Endodermal cell (in vitro differentiated cells): Measurements from ENCODE around the gene KIF26A. TPM values are rescaled to one million over a fixed set of nuclear protein-coding genes. Genes with fewer than 3 reads are reported as not detected.

Source experiments
- DNase-seq: peaks from one replicate; pipeline ENCODE4 v3.0.0-alpha.2; 2017
- H3K27ac ChIP-seq: 2 replicates; pipeline ENCODE4 v1.5.1; 2013; ENCODE audit warnings: mild to moderate bottlenecking, low read depth, low read length, moderate library complexity
- H3K27me3 ChIP-seq: 2 replicates; pipeline ENCODE4 v1.6.1; 2013; ENCODE audit warnings: mild to moderate bottlenecking, low read length, moderate library complexity; ENCODE audit not compliant: insufficient read depth, control insufficient read depth, poor library complexity, severe bottlenecking
- H3K36me3 ChIP-seq: 2 replicates; pipeline ENCODE4 v1.7.0; 2013; ENCODE audit warnings: mild to moderate bottlenecking, low read length, moderate library complexity; ENCODE audit not compliant: control insufficient read depth, insufficient read depth
- H3K4me1 ChIP-seq: one replicate; pipeline ENCODE4 v1.7.0; 2013; ENCODE audit warnings: low read length; ENCODE audit not compliant: control insufficient read depth, insufficient read depth
- H3K4me3 ChIP-seq: 2 replicates; pipeline ENCODE4 v1.5.1; 2013; ENCODE audit warnings: mild to moderate bottlenecking, low read length, moderate library complexity
- H3K9ac ChIP-seq: 2 replicates; pipeline ENCODE4 v1.6.1; 2013; ENCODE audit warnings: mild to moderate bottlenecking, low read length, moderate library complexity; ENCODE audit not compliant: poor library complexity, severe bottlenecking; ENCODE audit errors: extremely low read depth
- H3K9me3 ChIP-seq: 2 replicates; pipeline ENCODE4 v1.6.1; 2013; ENCODE audit warnings: mild to moderate bottlenecking, low read length, moderate library complexity; ENCODE audit not compliant: control insufficient read depth
- H3K27ac Mint-ChIP-seq: 2 replicates; pipeline ENCODE4 v1.8.0; 2020; ENCODE audit warnings: mixed read lengths
- H3K27me3 Mint-ChIP-seq: 2 replicates; pipeline ENCODE4 v1.8.0; 2021; ENCODE audit warnings: mild to moderate bottlenecking, mixed read lengths; ENCODE audit not compliant: insufficient read depth
- H3K36me3 Mint-ChIP-seq: 2 replicates; pipeline ENCODE4 v1.8.0; 2020; ENCODE audit warnings: low read depth, mixed read lengths
- H3K4me1 Mint-ChIP-seq: 2 replicates; pipeline ENCODE4 v1.8.0; 2020; ENCODE audit warnings: mixed read lengths
- H3K4me3 Mint-ChIP-seq: 2 replicates; pipeline ENCODE4 v1.8.0; 2020; ENCODE audit warnings: mild to moderate bottlenecking, moderate library complexity, mixed read lengths
- H3K9me3 Mint-ChIP-seq: 2 replicates; pipeline ENCODE4 v1.8.0; 2020; ENCODE audit warnings: mild to moderate bottlenecking, mixed read lengths
- CTCF ChIP-seq: fragments of 200-600 bp; sonication (generic); conservative IDR thresholded peaks from 2 replicates; pipeline ENCODE4 v1.5.0; 2021; ENCODE audit warnings: antibody characterized with exemption, mild to moderate bottlenecking
- WGBS, 2 experiments: methylation state at CpG; one replicate each; pipeline versions ENCODE4 v1.1.5 to v1.1.7; 2013; ENCODE audit warnings: missing lambda C conversion rate in 2 of 2, mixed read lengths in 1 of 2; ENCODE audit not compliant: insufficient coverage in 1 of 2, insufficient read length in 1 of 2; 5-methylcytosine and 5-hydroxymethylcytosine counted together
- total RNA-seq, 2 donors: library from RNA; stranded (reverse); fragmentation: NEBNext Ultra II Directional in 1 of 2; extraction: Animal tissue kit (Norgen Biotek cat#: 25700) in 1 of 2; gene quantifications; 2 replicates in 1 of 2; 3 replicates in 1 of 2; pipeline ENCODE4 v1.2.1, GENCODE V29; 2021

Gene KIF26A
- total RNA-seq, 2 donors from 2014 or later: 36.7 to 54.8 TPM

GRCh38 chr14:104094056-104094708, 44.2 kb upstream of the KIF26A start:
- Histone ChIP-seq H3K36me3 (no peaks in the 10 kb centered on the region), H3K9me3 (no peaks in the 10 kb centered on the region), H3K27ac (no peak overlapping the region), H3K27me3 (no peaks in the 10 kb centered on the region), H3K4me3 (no peak overlapping the region), H3K9ac (no peak overlapping the region), H3K4me1 (no peaks in the 10 kb centered on the region)
- TF ChIP-seq CTCF: no peak
- Mint-ChIP-seq H3K27ac (peak overlapping the region; percentile 55), H3K4me3 (no peak overlapping the region), H3K4me1 (peaks cover 5% of the 10 kb centered on the region), H3K36me3 (no peaks in the 10 kb centered on the region), H3K27me3 (peaks cover 3% of the 10 kb centered on the region), H3K9me3 (no peaks in the 10 kb centered on the region)
- 75 to 78% methylated on average over 12 to 20 of the region's 20 CpGs for WGBS, 2 experiments
- DNase-seq: no peak

GRCh38 chr14:104094709-104095425, 43.5 kb upstream of the KIF26A start:
- 61 to 63% methylated on average over 24 to 35 of the region's 35 CpGs for WGBS, 2 experiments
- H3K27me3 ChIP-seq: no peaks in the 10 kb centered on the region

More at GRCh38 chr14:104094709-104095425, 43.5 kb upstream of the KIF26A start:
- no peak overlapping the region for H3K4me3 ChIP-seq
- no peak overlapping the region for H3K9ac ChIP-seq
- Mint-ChIP-seq H3K27me3 (peaks cover 3% of the 10 kb centered on the region), H3K4me1 (peaks cover 5% of the 10 kb centered on the region), H3K36me3 (no peaks in the 10 kb centered on the region), H3K9me3 (no peaks in the 10 kb centered on the region), H3K4me3 (no peak overlapping the region), H3K27ac (peak overlapping the region; percentile 55)
- H3K4me1 ChIP-seq: no peaks in the 10 kb centered on the region
- no peak overlapping the region for H3K27ac ChIP-seq
- no peaks in the 10 kb centered on the region for H3K36me3 ChIP-seq
- no peaks in the 10 kb centered on the region for H3K9me3 ChIP-seq
- peak; percentile 98 for TF ChIP-seq CTCF
- DNase-seq: peak; percentile 97
